SK-N-SH (cell line): ENCODE results near the gene FHIP2A. TPM values are rescaled to one million over a fixed set of nuclear protein-coding genes. Genes with fewer than 3 reads are reported as not detected.
A peak's percentile ranks its signal among the peaks of the same experiment; 100 is the strongest.

Source experiments
- CTCF ChIA-PET: fragments of 300-600, 350-600 bp; formaldehyde crosslinking; extraction: SDS; loops from one replicate; lab custom pipeline; 2021; lab: Yijun Ruan, JAX
- POLR2A ChIA-PET: fragments of 350-600 bp; sonication (Branson Sonifier 250); formaldehyde crosslinking; extraction: SDS; loops from one replicate; lab custom pipeline; 2020; ENCODE audit warnings: antibody characterized with exemption, inconsistent platforms; lab: Yijun Ruan, JAX
- DNase-seq: peaks from one replicate; pipeline ENCODE4 v3.0.0; 2012
- H2AFZ ChIP-seq: fragments of 200-600 bp; sonication (generic); 2 replicates; pipeline ENCODE4 v1.8.1; 2016; ENCODE audit warnings: antibody characterized with exemption, mild to moderate bottlenecking, low read depth
- H3F3A ChIP-seq: fragments of 200-600 bp; sonication (generic); replicated peaks from 2 replicates; pipeline ENCODE3; 2016; ENCODE audit warnings: antibody characterized with exemption, mild to moderate bottlenecking; ENCODE audit not compliant: insufficient read depth
- H3K27ac ChIP-seq, 2 experiments: fragments of 200-500 bp in 1 of 2; fragments of 200-600 bp in 1 of 2; sonication (Bioruptor generic) in 1 of 2; sonication (generic), shearing (Covaris generic) in 1 of 2; 2 replicates each; pipeline versions ENCODE4 v1.5.1 to v1.6.1; 2014 to 2016; ENCODE audit warnings: low read depth in 2 of 2, inconsistent platforms in 1 of 2, low read length in 1 of 2, mild to moderate bottlenecking in 1 of 2, mixed read lengths in 1 of 2
- H3K27me3 ChIP-seq: fragments of 200-600 bp; sonication (generic), shearing (Covaris generic); 2 replicates; pipeline ENCODE4 v1.6.1; 2016; ENCODE audit warnings: mixed run types; ENCODE audit not compliant: insufficient read depth
- H3K36me3 ChIP-seq, 2 experiments: fragments of 200-500 bp in 1 of 2; fragments of 200-600 bp in 1 of 2; sonication (Bioruptor generic) in 1 of 2; sonication (generic) in 1 of 2; replicated peaks in 1 of 2; 2 replicates each; pipeline versions ENCODE3 to v1.5.1; 2014 to 2016; ENCODE audit warnings: low read length in 1 of 2, mild to moderate bottlenecking in 1 of 2; ENCODE audit not compliant: insufficient read depth in 2 of 2, control insufficient read depth in 1 of 2
- H3K4me1 ChIP-seq, 2 experiments: fragments of 200-500 bp in 1 of 2; fragments of 200-600 bp in 1 of 2; sonication (Bioruptor generic) in 1 of 2; sonication (generic), shearing (Covaris generic) in 1 of 2; 2 replicates each; pipeline versions ENCODE4 v1.5.1 to v1.6.1; 2014 to 2016; ENCODE audit warnings: low read depth in 1 of 2, low read length in 1 of 2, mixed run types in 1 of 2; ENCODE audit not compliant: insufficient read depth in 2 of 2, control insufficient read depth in 1 of 2
- H3K4me2 ChIP-seq: fragments of 200-600 bp; sonication (generic), shearing (Covaris generic); 2 replicates; pipeline ENCODE4 v1.6.1; 2017; ENCODE audit warnings: mixed run types
- H3K4me3 ChIP-seq, 2 experiments: fragments of 200-500 bp in 1 of 2; fragments of 200-600 bp in 1 of 2; sonication (Bioruptor generic) in 1 of 2; sonication (generic), shearing (Covaris generic) in 1 of 2; 2 replicates each; pipeline versions ENCODE4 v1.5.1 to v1.8.1; 2014 to 2016; ENCODE audit warnings: low read depth in 2 of 2, inconsistent platforms in 1 of 2, low read length in 1 of 2, mild to moderate bottlenecking in 1 of 2, mixed read lengths in 1 of 2, moderate library complexity in 1 of 2
- H3K79me2 ChIP-seq: fragments of 200-600 bp; sonication (generic); 2 replicates; pipeline ENCODE4 v1.8.1; 2017; ENCODE audit warnings: mild to moderate bottlenecking; ENCODE audit not compliant: insufficient read depth
- H3K9ac ChIP-seq: fragments of 200-600 bp; sonication (generic); 2 replicates; pipeline ENCODE4 v1.6.1; 2017; ENCODE audit warnings: mixed run types
- H3K9me2 ChIP-seq: fragments of 200-600 bp; sonication (generic); 2 replicates; pipeline ENCODE4 v1.6.1; 2017; ENCODE audit warnings: mixed run types
- H3K9me3 ChIP-seq: fragments of 200-600 bp; sonication (generic); 2 replicates; pipeline ENCODE4 v1.6.1; 2017; ENCODE audit warnings: mixed run types, mild to moderate bottlenecking, moderate library complexity
- H4K20me1 ChIP-seq: fragments of 200-600 bp; sonication (generic); 2 replicates; pipeline ENCODE4 v1.6.1; 2017; ENCODE audit warnings: mild to moderate bottlenecking, mixed run types; ENCODE audit not compliant: insufficient read depth
- ELF1 ChIP-seq: IDR thresholded peaks from 2 replicates; pipeline ENCODE4 v1.4.0; 2012
- EP300 ChIP-seq, 2 experiments: IDR thresholded peaks; 2 replicates each; pipeline versions ENCODE4 v1.4.0 to v1.6.1; 2012; ENCODE audit warnings: borderline replicate concordance in 1 of 2, low read depth in 1 of 2, low read length in 1 of 2
- EZH2phosphoT487 ChIP-seq: fragments of 200-600 bp; sonication (generic); IDR thresholded peaks from 2 replicates; pipeline ENCODE4 v1.6.1; 2017; ENCODE audit warnings: low read depth, mixed run types, mild to moderate bottlenecking, antibody characterized with exemption, moderate library complexity, borderline replicate concordance
- FOXJ3 ChIP-seq: sonication (generic); formaldehyde crosslinking; IDR thresholded peaks from 2 replicates; pipeline ENCODE4 v1.5.1; 2020; ENCODE audit warnings: mild to moderate bottlenecking, missing genetic modification reagents
- FOXM1 ChIP-seq: IDR thresholded peaks from 2 replicates; pipeline ENCODE4 v1.4.0; 2012; ENCODE audit warnings: low read depth, mild to moderate bottlenecking
- IRF3 ChIP-seq: fragments of 150-350 bp; IDR thresholded peaks from 2 replicates; pipeline ENCODE4 v1.6.1; 2016; ENCODE audit warnings: mild to moderate bottlenecking, low read depth, low read length
- MEF2A ChIP-seq: IDR thresholded peaks from 2 replicates; pipeline ENCODE4 v1.4.0; 2012; ENCODE audit warnings: low read depth, borderline replicate concordance
- MXI1 ChIP-seq: IDR thresholded peaks from 2 replicates; pipeline ENCODE4 v1.6.1; 2012; ENCODE audit warnings: mild to moderate bottlenecking, low read depth, low read length, improper control_type of control experiment
- NFIC ChIP-seq: IDR thresholded peaks from 2 replicates; pipeline ENCODE4 v1.4.0; 2012; ENCODE audit warnings: borderline replicate concordance
- NRF1 ChIP-seq: IDR thresholded peaks from 2 replicates; pipeline ENCODE4 v1.6.1; 2012; ENCODE audit warnings: low read depth, mild to moderate bottlenecking, low read length
- POLR2AphosphoS5 ChIP-seq: IDR thresholded peaks from 2 replicates; pipeline ENCODE4 v1.6.1; 2012; ENCODE audit warnings: low read depth, low read length
- RAD21 ChIP-seq: IDR thresholded peaks from 2 replicates; pipeline ENCODE4 v1.6.1; 2012; ENCODE audit warnings: mild to moderate bottlenecking, low read length
- RFX5 ChIP-seq: IDR thresholded peaks from 2 replicates; pipeline ENCODE4 v1.6.1; 2012; ENCODE audit warnings: mild to moderate bottlenecking, improper control_type of control experiment, low read length
- RXRA ChIP-seq: IDR thresholded peaks from 2 replicates; pipeline ENCODE4 v1.4.0; 2012; ENCODE audit warnings: low read depth, mild to moderate bottlenecking, borderline replicate concordance
- TAF1 ChIP-seq: IDR thresholded peaks from 2 replicates; pipeline ENCODE4 v1.6.1; 2012; ENCODE audit warnings: low read depth, mild to moderate bottlenecking, low read length, moderate library complexity, borderline replicate concordance
- TCF12 ChIP-seq: IDR thresholded peaks from 2 replicates; pipeline ENCODE4 v1.4.0; 2012
- USF1 ChIP-seq: IDR thresholded peaks from 2 replicates; pipeline ENCODE4 v1.4.0; 2012; ENCODE audit warnings: low read depth, borderline replicate concordance
- ZBTB33 ChIP-seq: IDR thresholded peaks from 2 replicates; pipeline ENCODE4 v1.4.0; 2012; ENCODE audit warnings: low read depth, borderline replicate concordance
- WGBS: methylation state at CpG from one replicate; pipeline ENCODE4 v1.1.6; 2017; ENCODE audit warnings: low lambda C conversion rate; 5-methylcytosine and 5-hydroxymethylcytosine counted together
- polyA plus RNA-seq, 3 experiments: library from polyadenylated mRNA; depleted of rRNA; stranded (reverse); fragments of >200 nt; gene quantifications; 2 replicates each; pipeline ENCODE4 v1.2.3, GENCODE V29; 2012
- TF ChIP-seq, protein P1 (sequence below): fragments of 150-350 bp; IDR thresholded peaks from 2 replicates; pipeline ENCODE4 v1.6.1; 2017; ENCODE audit warnings: antibody characterized with exemption, low read length, low read depth, borderline replicate concordance

FHIP2A gene
- polyA plus RNA-seq, 1 of the 3 experiments (the other 2 are of a cell fraction), result 6.1 TPM

- POLR2A ChIA-PET, result interaction anchor here (0.6 to 1.0 kb wide), 2 partner anchors 33 to 271 kb away, joined by 3 to 4 read pairs; no protein-coding TSS in a partner anchor
- Histone ChIP-seq H3K9ac (peak overlapping the region; percentile 96), H3K4me2 (peak overlapping the region; percentile 77), H3K9me3 (no peaks in the 10 kb centered on the region), H4K20me1 (peaks cover 4% of the 10 kb centered on the region; the same call in 1 of the 2 replicates), H3F3A (peaks cover 36% of the 10 kb centered on the region), H3K27me3 (no peaks in the 10 kb centered on the region), H3K27ac (peak overlapping the region; percentile 88 to 99), H3K4me3 (peak overlapping the region; percentile 71 to 87), H3K4me1 (peaks cover 0 to 19% of the 10 kb centered on the region in 2 experiments), H3K79me2 (peaks cover 50% of the 10 kb centered on the region), H3K36me3 (peaks cover 0 to 4% of the 10 kb centered on the region in 2 experiments), H2AFZ (no peak overlapping the region), H3K9me2 (no peaks in the 10 kb centered on the region)
- CTCF ChIA-PET, result interaction anchor here (0.6 to 4.2 kb wide), 27 partner anchors 10 to 1118 kb away, joined by 3 to 70 read pairs (median 4); no protein-coding TSS in a partner anchor
- peak; percentile 61 for DNase-seq
- TF ChIP-seq MEF2A (no peak), FOXJ3 (CRISPR knock-in tag) (no peak), EZH2phosphoT487 (no peak), RFX5 (no peak), POLR2AphosphoS5 (no peak), MXI1 (peak; percentile 50; the same call in 1 of the 2 replicates)
- WGBS, result under 1% methylated on average over 13 of the region's 22 CpGs
Observed at GRCh38 chr10:114822444-114823076, 980 bp downstream of the FHIP2A start.

DNA sequence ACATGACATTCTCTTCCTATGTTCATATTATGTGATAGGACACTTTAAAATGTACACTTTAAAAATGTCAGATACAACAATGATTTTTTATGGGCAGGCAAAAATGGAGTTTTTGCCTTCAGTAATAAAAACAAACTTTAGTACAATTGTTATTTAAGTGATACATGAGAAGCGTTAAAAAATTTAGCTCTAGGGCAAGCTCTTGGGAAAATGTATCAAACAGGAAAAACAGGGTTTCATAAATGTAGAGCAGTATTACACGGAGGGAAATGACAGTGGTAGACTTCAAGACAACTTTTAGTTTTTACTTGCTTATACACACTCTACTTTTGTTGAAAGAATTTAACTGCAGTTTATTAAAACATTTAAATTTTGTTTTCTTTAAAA lies 1.5 kb downstream of the FHIP2A start:
- POLR2A ChIA-PET, result no interaction called here
- TF ChIP-seq EP300 (IDR thresholded peaks at IDR 0.05; ENCODE audit: borderline replicate concordance in 1 of 2, low read depth in 1 of 2, low read length in 1 of 2) (no peak), RFX5 (no peak), TAF1 (no peak), ELF1 (no peak), POLR2AphosphoS5 (no peak), FOXM1 (no peak), TCF12 (no peak), RXRA (no peak), MEF2A (no peak), MXI1 (no peak), NFIC (no peak), EZH2phosphoT487 (no peak), NRF1 (no peak), ZBTB33 (no peak), USF1 (no peak), RAD21 (no peak), IRF3 (no peak)
- TF ChIP-seq, protein P1, sequence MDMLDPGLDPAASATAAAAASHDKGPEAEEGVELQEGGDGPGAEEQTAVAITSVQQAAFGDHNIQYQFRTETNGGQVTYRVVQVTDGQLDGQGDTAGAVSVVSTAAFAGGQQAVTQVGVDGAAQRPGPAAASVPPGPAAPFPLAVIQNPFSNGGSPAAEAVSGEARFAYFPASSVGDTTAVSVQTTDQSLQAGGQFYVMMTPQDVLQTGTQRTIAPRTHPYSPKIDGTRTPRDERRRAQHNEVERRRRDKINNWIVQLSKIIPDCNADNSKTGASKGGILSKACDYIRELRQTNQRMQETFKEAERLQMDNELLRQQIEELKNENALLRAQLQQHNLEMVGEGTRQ, result no peak
- peaks cover 0 to 19% of the 10 kb centered on the region in 2 experiments for H3K4me1 ChIP-seq
- no peak overlapping the region for H2AFZ ChIP-seq
- no peaks in the 10 kb centered on the region for H3K9me2 ChIP-seq
- H3K27ac ChIP-seq, result peak overlapping the region; percentile 88 to 99
- DNase-seq, result no peak
- CTCF ChIA-PET, result interaction anchor here (0.6 to 4.2 kb wide), 6 partner anchors 10 to 1118 kb away, joined by 3 to 70 read pairs (median 12); no protein-coding TSS in a partner anchor
- H3K9me3 ChIP-seq, result no peaks in the 10 kb centered on the region
- peak overlapping the region; percentile 77 for H3K4me2 ChIP-seq
- H3K79me2 ChIP-seq, result peaks cover 55% of the 10 kb centered on the region
- peak overlapping the region; percentile 71 to 87 for H3K4me3 ChIP-seq
- peaks cover 0 to 6% of the 10 kb centered on the region in 2 experiments for H3K36me3 ChIP-seq
- H3K9ac ChIP-seq, result peak overlapping the region; percentile 96
- WGBS, result 27% methylated on average over 2 of the region's 2 CpGs
- H3F3A ChIP-seq, result peaks cover 36% of the 10 kb centered on the region
- H4K20me1 ChIP-seq, result peaks cover 4% of the 10 kb centered on the region; the same call in 1 of the 2 replicates
- H3K27me3 ChIP-seq, result no peaks in the 10 kb centered on the region
